ENCODE results near the gene ST7.

DNA sequence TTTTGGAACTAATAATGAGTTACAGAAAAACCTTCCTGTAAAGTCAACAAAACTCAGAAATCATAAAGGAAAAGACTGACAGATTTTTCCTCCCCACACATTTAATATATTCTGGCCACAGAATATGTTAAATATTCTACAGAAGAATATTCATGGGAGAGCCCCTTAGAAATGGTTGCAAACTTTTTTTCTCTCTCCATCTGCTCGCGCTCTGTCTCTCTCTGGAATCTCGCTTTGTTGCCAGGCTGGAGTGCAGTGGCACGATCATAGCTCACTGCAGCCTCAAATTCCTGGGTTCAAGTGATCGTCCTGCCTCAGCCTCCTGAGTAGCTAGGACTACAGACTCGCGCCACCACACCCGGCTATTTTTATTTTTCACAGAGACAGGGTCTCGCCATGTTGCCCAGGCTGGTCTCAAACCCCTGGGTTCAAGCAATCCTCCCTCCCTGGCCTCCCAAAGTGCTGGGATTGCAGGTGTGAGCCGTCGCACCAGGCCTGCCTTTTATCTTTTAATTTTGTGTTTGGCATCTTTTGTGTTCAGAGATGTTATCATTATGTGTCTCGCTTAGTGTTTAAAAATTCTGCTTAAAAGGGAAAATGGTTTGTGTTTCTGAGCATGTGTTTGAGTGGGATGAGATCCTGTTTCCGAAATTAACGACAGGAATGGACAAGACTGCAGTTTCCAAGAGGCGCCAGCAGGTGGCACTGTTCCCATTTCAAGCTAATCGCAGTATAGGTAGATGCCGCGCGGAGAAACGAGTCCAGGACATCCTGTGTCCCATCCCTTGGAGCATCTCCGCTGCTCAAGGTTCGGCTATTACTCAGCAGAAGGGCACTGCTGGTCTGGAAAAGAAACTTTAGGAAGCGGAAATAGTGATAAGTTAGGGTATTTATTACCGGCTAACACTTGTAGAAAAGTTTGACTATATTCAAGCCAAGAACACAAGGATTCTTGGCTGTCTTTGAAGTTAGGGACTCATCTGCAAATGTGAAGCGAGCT is 23.1 kb upstream of the ST7 start:
- TF ChIP-seq, protein P1, sequence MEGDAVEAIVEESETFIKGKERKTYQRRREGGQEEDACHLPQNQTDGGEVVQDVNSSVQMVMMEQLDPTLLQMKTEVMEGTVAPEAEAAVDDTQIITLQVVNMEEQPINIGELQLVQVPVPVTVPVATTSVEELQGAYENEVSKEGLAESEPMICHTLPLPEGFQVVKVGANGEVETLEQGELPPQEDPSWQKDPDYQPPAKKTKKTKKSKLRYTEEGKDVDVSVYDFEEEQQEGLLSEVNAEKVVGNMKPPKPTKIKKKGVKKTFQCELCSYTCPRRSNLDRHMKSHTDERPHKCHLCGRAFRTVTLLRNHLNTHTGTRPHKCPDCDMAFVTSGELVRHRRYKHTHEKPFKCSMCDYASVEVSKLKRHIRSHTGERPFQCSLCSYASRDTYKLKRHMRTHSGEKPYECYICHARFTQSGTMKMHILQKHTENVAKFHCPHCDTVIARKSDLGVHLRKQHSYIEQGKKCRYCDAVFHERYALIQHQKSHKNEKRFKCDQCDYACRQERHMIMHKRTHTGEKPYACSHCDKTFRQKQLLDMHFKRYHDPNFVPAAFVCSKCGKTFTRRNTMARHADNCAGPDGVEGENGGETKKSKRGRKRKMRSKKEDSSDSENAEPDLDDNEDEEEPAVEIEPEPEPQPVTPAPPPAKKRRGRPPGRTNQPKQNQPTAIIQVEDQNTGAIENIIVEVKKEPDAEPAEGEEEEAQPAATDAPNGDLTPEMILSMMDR (IDR thresholded peaks at IDR 0.05), result peak; percentile 82 to 93 (median 89)
- TF ChIP-seq POLR2A (IDR thresholded peaks at IDR 0.05), result no peak
